Measurements from ENCODE around the gene HEMGN.
"Not testable (repeated sequence)": the region's sequence is repeated elsewhere in the genome, so short reads cannot be mapped to it uniquely, and the experiment has no call there.

The HEMGN gene, protein sequence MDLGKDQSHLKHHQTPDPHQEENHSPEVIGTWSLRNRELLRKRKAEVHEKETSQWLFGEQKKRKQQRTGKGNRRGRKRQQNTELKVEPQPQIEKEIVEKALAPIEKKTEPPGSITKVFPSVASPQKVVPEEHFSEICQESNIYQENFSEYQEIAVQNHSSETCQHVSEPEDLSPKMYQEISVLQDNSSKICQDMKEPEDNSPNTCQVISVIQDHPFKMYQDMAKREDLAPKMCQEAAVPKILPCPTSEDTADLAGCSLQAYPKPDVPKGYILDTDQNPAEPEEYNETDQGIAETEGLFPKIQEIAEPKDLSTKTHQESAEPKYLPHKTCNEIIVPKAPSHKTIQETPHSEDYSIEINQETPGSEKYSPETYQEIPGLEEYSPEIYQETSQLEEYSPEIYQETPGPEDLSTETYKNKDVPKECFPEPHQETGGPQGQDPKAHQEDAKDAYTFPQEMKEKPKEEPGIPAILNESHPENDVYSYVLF

DNA sequence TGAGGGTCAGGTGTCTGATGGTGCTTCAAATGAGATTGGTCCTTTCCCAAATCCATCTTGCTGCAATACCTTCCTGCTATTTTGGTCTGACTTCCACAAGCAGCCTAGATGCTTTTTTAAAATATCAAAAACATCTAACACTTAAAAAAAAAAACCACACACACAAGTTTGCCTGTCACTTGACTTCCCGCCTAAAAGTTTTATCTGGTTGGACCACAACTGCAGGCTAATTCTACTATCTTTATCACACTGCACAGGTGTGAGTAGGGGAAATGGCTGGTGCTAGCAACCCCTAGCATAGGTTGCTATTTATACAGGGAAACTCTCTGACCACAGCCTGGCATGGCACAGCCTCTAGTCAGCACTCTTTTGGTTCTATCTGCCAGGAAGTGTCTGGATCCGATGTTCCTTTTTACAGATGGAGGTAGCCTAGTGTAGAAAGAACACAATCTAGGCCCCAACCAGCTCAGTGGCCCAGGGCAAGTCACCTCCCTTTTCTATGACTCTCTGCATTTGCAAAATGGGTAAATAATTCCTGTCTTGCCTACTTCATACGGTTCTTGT lies at the start of gene HEMGN:
HEMGN (minus strand) TSS at position 92 of the 564 bp plus-strand sequence; CDS start at position 56, 36 bp downstream.
- no peak for DNase-seq

DNA sequence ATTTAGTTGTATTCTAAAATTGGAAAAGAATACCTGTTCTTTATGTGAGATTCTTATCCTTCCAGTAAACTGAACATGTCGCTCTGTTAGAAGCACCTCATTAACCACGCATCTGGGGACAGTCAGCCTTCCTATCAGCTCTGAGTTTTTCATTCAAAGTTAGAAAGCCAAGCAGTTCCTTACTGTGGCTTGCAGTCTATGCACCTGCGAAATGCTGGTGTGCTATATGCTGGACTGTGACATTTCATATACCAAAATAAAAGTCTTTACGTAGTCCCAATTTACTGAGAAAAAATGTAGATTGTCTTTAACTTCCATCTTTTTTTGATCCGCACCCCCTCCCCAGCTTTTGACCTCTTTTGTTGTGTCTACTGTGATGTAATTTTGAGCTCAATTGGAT lies 49.5 kb upstream of the HEMGN start:
- DNase-seq, result peak; percentile 38

DNA sequence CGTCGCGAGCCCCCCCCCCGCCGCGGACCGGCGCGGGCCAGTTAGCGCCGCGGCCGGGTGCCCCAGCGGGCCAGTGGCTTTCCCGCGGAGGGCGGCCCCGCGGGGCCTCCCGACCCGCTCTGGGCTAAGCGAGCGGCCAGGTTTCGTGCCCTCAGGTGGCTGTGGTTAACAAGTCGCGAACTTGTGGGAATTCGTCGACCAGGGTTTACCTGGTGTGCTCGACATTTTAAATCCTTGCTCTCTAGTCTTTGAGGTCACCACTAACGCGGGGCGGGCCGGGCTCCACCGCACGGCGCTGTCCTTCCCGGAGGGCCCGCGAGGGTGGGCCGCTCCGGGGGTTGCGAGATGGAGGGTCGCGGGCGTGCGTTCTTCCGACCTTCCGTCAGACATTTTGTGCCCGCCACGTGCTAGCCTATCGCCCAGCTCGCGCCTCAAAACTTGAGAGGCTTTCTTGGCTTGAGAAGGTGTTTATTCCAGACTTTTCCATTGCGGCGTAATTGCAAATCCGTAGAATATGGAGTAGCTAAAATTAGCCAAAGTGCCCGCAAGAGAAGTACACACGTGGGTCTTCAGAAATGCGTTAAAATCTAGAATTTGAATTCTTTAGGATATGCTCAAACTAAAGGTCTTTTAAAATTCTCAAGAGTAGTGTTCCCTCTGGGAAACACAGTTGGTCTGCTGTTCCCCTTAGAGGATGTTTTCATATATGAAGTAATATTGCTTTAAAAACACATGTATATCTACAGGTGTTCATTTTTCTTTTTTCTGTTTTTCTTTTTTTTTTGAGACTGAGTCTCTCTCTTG lies 47.3 kb upstream of the HEMGN start:
- DNase-seq, result peak; percentile 15

DNA sequence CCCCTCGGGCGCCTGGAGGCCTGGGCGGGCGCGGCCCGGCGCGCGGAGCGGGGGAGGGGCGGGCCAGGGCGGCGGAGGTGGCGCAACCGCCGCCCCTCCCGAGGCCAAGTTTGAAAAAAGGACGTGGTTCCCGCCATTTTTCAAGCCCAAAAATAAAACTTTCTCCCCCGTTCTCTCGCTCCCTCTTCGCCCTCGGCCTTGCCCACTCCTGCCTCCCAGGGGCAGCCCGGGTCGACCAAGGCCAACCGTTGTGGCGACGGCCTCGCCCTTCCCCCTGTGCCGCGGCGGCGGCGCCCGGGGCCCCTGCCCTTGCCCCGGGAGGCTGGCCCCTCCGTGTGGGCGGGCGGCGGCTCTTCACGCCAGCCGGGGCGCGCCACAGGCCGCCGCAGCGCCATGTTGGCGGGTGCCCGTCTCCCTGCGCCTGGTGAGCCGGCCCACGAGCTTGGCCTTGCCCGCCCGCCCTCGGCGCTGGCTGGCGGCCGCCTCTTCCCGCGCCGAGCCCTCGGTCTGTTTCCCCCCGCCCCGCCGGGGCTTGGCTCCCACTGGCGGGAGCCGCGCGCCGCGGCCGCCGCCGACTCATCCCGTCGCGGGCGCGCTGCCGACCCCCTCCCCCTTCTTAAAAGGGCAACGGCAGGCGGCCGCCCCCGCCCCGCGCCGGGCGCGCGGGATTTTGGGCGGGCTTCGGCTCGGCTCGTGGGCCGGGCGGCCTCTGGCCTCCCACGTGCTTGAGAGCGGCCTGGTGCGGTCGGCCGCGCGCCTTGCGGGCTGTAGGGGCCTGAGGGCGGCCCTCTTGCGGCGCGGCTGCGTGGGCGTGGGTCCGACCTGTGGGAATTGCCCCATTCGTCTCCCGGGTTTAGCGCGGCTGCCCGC lies 46.5 kb upstream of the HEMGN start:
- peak; percentile 64 for DNase-seq

DNA sequence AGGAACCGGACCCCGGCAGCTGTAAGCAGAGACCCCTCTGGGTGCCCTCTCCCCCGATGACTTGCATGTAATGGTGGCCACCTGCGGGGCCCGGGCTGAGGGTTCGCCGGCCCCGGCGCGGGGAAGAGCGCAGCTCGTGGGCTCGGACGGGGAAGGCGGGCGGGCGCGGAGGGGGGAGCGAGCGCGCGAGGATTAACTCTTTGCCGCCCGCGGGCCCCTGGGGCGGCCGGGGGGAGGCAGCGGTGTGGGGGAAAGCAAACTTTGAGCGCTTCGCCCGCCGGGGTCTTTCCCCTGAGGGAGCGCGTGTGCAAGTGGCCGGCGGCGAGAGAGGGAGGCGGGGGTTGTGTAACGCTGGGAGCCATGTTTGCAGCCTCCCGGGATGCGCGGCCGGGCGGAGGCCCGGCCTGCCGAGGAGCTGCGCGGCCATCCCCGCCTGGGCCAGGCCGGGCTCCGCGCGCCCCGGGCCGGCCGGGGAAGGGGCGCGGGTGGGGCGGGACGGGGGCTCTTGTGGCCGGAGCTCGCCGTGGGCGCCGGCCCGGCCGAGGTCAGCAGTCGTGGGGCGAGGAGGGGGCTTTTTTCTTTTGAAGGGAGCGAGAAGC lies 45.7 kb upstream of the HEMGN start:
- DNase-seq, result peak; percentile 53

DNA sequence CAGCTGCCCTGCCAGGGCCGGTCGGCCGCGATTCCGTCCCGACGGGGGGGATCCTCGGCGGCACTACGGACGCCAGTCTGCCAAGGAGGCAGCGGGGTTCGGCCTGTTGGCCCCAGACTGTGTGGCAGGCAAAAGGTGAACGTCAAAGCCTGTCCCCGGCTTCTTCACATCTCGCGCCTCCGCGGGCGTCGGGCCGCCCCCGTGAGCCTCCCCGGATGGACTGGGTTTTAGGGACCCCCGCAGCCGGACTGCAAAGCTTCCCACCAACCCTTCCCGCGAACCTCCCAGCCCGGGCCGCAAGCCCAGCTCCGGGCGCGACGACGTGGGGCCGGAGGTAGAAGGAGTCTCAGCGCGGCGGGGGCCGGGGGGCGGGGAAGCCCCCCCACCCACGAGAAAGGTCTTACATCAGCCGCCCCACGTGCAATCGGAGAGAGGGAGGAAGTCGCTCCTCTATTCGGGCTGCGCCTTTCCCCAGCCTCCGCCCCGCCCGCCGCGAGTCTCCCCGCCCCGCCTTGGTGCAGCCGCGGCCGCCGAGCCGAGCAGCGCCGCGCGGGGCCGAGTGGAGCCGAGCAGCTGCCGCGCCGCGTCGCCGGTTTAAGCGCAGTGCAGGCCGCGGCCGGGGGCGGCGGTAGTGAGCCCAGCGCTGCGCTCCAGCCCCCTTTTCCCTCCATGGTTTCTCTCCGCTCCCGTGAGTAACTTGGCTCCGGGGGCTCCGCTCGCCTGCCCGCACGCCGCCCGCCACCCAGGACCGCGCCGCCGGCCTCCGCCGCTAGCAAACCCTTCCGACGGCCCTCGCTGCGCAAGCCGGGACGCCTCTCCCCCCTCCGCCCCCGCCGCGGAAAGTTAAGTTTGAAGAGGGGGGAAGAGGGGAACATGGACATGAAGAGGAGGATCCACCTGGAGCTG lies 45.0 kb upstream of the HEMGN start, which contains the start of gene ANP32B:
ANP32B (plus strand) TSS at position 659 of the 906 bp plus-strand sequence; CDS start at position 874, 215 bp downstream.
- peak; percentile 87 for DNase-seq

DNA sequence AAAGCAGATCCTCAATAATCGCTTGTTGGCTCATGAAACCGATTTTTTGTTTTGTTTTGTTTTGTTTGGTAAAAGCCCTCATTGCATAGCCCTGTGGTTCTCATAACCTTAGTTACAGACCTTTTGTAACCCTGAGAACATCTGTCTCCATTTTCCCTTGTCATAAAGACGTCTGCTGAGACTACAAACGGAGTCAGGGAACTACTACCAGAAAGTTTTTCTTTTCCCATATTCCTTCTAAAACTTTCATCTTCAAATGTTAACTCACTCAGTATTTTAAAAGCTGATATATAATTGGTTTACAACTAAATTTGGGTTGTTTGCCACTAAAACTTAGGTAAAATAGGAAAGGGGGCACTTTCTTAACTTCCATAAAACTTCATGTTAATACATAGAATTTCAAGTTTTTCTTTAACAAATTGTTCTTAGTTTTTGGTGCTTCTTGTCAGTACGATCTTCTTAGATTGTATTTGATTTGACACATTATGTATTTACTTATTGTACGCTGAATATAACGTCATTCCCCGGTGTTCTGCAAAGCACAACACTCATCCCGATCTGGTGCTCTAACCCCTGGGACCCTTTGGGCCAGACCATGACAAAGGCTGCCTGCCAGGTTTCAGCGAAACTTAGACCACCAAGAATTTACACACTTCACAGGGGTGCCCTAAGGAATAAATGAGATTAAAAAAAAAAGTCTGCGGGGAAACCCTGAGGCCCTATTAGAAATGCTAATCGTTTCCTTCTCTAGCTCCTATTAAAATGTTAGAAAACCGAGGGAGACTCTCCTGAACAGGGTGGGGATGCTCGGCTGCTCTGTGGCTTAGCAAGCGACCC lies 44.1 kb upstream of the HEMGN start:
- DNase-seq, result peak; percentile 45

DNA sequence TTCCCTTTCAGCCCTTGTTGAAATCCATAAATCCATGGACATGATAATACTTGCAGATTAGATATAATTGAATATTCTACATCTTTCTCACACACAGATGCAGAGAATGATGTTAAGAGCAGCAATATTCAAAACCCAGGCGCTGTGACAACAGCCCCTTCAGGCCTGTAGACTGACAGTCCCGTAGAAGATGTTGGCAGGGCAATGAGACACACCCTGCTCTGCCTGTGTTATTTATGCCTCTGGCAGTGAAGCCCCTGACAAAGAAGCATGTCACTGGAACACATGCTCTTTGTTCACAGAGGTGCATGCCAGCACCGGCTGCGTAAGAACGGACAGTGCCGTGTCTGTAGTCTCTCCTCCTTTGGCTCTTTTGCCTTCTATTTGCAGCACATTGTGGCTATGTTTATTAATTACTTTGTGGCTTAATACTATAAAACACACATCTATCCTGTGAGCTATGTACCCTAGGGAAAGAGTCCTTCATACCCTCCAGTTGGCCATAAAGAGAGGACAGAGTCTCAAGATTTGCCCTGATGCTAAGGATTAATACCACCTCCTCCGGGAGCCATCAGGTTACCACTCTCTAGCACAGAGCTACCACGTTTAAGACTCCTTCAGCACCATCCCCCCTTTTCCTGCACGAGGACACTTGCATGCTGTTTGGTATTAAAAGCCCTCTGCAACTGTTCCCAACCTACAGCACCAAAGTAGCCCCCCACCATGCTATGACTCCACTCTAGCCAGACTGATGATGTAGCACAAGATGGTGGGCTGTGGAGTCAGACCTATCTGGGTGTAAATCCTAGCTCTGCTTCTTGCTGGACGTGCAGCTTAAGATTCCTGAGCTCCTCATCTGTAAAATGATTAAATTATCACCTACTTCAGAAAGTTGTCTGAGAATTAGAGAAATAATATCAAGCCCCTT lies 43.2 kb upstream of the HEMGN start:
- DNase-seq, result peak; percentile 9

DNA sequence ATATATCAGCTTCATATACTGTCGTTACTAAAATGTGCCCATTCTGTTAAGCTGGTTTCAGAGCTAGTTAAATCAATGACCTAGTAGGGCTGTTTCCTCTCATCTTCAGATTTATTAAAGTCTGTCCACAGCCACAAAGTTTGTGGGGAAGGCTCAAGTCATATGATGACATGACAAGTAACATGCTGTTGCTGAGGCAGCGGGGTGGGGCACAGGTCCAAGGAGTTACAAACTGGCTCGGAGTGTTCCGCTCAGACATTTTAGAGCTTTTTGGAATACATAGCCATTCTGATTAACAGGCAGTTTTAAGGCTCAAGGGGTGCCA lies 42.5 kb upstream of the HEMGN start:
- DNase-seq, result no peak

DNA sequence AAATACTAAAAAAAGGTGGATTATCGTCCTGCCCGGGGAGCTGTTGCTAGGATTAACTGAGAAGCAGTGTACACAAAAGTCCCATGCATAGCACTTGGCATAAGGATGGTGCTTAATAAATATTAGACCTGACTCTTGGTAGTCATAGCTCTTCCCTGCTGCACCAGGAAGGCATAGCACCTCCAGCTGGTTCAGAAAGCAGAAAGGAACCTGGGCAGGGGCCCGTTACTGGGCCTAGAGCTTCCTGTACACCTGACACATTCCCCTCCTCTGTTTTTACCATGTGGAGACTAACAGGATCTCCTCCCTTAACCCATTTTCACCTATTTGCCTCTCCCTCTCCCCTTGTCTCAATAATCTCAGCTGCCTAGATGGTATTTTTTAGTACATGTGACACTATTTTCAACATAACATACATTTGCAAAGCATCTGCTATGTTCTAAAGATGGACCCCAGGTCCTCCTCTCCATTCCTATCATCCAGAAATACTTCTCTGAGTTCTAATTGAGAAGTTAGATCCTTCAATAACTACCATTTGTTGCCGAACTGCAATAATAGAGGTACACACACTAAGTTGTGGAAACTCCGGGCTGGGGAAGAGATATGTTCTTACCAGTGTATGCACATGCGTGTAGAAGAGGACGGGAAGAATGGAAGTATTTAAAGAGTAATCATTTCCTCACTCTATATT lies 42.0 kb upstream of the HEMGN start:
- DNase-seq, result no peak

DNA sequence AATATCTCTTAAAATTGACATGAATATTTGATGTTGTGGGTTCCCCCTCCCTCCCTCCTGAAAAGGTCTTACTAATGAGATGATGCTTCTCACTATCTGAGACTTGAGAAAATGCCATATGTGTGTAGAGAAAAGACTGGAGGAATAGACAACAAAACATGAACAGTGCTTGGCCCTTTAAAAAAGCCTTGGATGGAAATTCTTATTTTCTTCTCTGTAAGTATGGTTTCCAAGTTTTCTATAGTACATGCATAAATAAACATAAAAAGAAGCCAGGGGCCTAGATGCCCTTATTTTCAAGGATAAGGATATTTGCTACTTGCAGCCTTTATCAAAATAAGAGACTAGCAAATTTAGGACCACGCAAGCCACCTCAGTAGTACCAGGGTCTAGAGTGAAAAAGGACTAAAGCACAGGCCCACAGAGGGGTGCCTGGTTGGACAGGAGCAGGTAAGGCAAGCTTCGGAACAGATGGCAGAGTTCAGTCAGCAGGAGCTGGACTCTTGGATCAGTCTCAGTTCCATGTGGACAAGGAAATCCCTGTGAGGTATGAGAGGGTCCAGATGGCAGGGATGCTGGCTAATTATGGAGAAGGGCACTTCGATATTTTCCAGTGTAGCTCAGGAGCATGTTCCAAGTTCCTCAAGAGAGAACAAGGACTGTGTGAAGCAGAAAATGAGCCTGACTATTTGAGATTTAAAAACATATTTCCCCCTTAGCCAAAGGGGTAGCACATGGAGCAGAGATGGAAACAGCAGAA lies 40.6 kb upstream of the HEMGN start:
- DNase-seq, result peak; percentile 84

DNA sequence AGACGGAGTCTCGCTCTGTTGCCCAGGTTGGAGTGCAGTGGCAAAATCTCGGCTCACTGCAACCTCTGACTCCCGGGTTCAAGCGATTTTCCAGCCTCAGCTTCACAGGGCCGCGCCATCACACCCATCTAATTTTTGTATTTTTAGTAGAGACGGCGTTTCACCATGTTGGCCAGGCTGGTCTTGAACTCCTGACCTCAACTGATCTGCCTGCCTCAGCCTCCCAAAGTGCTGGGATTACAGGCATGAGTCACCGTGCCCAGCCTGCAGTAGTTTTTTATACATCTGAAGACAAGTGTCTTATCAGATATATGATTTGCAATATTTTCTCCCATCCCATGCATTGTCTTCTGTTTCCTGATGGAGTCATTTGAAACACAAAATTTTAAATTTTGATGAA lies 38.7 kb upstream of the HEMGN start:
- DNase-seq, result not testable (repeated sequence)

DNA sequence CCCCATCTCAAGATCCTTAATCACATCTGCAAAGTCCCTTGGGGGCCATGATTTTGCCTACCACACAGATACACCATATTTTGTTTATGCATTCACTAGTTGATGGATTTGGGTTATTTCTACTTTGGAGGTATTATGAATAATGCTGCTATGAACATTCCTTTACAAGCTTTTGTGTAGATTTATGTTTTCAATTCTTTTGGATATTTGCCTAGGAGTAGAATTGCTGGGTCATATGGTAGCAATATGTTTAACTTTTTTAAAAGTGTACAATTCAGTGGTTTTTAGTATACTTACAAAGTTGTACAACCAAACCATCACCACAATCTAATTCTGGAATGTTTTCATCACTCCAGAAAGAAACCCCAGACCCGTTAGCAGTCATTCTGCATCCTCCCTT lies 37.4 kb upstream of the HEMGN start:
- DNase-seq, result no peak

DNA sequence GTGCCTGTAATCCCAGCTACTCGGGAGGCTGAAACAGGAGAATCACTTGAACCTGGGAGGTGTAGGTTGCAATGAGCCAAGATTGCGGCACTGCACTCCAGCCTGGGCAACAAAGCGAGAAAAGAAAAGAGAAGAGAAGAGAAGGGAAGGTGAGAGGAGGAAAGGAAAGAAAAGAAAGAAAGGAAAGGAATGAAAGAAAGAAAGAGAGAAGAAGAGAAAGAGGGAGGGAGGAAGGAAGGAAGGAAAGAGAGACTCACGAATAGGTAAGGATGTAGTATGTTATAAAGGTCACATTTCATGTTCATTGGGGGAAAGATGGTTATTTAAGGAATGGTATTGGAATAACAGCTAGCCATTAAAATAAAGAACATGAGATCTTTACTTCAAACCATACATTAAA lies 34.8 kb upstream of the HEMGN start:
- no peak for DNase-seq

DNA sequence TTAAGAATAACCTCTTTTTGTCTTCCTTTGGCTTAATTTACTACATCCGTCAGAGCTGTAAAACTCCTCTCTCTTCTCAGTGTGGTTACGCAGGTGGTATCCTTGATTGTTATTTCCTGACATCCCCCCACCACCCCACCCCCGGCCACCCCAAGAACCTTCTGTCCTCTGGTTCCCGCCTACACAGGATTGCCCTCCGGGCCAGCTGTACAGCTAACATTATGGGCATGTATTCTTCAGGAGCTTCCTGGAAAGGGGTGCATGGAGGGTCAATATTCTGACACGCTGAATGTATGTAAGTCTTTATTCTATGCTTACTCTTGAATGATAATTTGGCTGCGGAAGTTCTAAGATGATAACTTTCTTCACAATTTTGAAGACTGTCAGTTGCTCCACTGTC lies 32.2 kb upstream of the HEMGN start:
- no peak for DNase-seq

DNA sequence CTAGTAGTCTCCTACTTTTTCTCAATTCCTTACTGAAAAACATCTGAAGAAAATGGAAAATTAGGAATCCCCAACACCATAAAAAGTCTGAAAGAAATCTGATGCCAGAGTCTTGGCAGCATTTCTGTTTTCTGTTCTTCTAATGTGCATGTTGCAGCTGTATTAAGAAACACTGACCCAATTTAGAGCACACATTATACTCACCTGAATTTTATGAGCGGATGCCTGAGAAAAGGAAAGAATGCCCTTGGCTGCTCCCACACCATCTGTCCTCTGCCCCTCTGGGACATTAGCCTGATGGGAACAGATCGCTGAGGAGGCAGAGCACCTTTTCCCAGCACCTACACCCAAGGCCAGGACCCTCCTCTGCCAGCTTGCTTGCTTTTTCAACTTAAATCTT lies 31.0 kb upstream of the HEMGN start:
- DNase-seq, result peak; percentile 97

DNA sequence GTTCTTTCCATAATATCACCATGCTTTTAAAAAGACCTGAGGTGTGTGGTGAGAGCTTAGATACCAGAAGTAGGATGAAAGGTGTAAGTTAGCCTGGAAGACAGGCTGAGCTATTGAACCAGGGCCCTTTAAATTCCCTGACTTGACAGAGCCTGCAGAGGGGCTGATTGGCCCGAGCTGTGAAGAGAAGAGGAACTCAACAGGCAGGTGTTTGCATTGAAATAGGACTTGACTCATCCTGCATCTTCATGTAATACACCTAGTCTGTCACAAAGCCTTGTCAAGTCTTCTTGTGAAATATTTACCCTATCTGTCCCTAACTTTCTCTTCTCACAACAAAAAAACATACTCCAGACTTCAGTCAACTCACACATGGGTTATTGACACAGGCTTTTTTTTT lies 28.5 kb upstream of the HEMGN start:
- DNase-seq, result no peak

DNA sequence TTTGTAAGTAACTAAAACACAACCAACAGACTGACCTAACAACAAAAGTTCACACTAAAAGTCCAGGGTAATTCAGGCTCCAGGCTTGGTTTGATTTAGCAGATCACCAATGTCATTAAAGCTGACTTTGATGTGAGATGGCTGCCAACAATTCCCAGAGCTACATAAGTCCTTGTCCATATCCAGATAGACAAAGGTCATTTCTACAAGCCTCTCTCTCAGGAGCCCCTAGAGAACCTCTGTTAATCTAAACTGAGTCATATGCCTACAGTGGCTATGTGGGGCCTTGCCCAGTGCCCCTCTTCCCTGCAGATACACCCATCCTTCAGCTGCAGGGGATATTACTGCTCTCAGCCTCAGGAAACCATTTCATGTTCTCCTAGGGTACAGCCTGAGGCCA lies 26.9 kb upstream of the HEMGN start:
- no peak for DNase-seq
